HG02642 (cell line): ENCODE data around the gene WRNIP1.
"Not testable (repeated sequence)": the region's sequence is repeated elsewhere in the genome, so short reads cannot be mapped to it uniquely, and the experiment has no call there.

Experiments used
- ATAC-seq: cut with Tn5 transposase; IDR thresholded peaks from one replicate; pipeline ENCODE4 v1.9.1; 2021; ENCODE audit warnings: mild to moderate bottlenecking; ENCODE audit not compliant: unreplicated experiment, poor library complexity

Gene WRNIP1

GRCh38 chr6:2801687-2802086 lies 36.5 kb downstream of the WRNIP1 start:
- ATAC-seq, result not testable (repeated sequence)

- no peak for ATAC-seq
These were observed 37.4 kb downstream of the WRNIP1 start for GRCh38 chr6:2802521-2803060.

- no peak for ATAC-seq
These were observed 38.7 kb downstream of the WRNIP1 start for GRCh38 chr6:2803731-2804429.

- no peak for ATAC-seq
These were observed 39.3 kb downstream of the WRNIP1 start for GRCh38 chr6:2804516-2804915.

GRCh38 chr6:2805031-2805430 lies 39.8 kb downstream of the WRNIP1 start:
- no peak for ATAC-seq

GRCh38 chr6:2806644-2807043 lies 41.5 kb downstream of the WRNIP1 start:
- ATAC-seq, result no peak

GRCh38 chr6:2807342-2808090 lies 42.3 kb downstream of the WRNIP1 start:
- ATAC-seq, result no peak

- no peak for ATAC-seq
These were observed 43.8 kb downstream of the WRNIP1 start for GRCh38 chr6:2809015-2809414.

GRCh38 chr6:2810092-2810671 lies 45.0 kb downstream of the WRNIP1 start:
- no peak for ATAC-seq

GRCh38 chr6:2812695-2813094 lies 47.5 kb downstream of the WRNIP1 start:
- ATAC-seq, result no peak

- ATAC-seq, result no peak
These were observed 51.0 kb downstream of the WRNIP1 start for GRCh38 chr6:2816158-2816557.

- ATAC-seq, result no peak
These were observed 52.8 kb downstream of the WRNIP1 start for GRCh38 chr6:2817903-2818443.

GRCh38 chr6:2818593-2818992 lies 53.4 kb downstream of the WRNIP1 start:
- no peak for ATAC-seq

GRCh38 chr6:2819115-2819514 lies 53.9 kb downstream of the WRNIP1 start:
- ATAC-seq, result no peak

GRCh38 chr6:2819978-2820377 lies 54.8 kb downstream of the WRNIP1 start:
- no peak for ATAC-seq

- ATAC-seq, result no peak
These were observed 55.2 kb downstream of the WRNIP1 start for GRCh38 chr6:2820415-2820814.

GRCh38 chr6:2821554-2821953 lies 56.4 kb downstream of the WRNIP1 start:
- ATAC-seq, result no peak

- no peak for ATAC-seq
These were observed 58.1 kb downstream of the WRNIP1 start for GRCh38 chr6:2823104-2823850.

- no peak for ATAC-seq
These were observed 60.9 kb downstream of the WRNIP1 start for GRCh38 chr6:2826131-2826530.

- ATAC-seq, result no peak
These were observed 61.9 kb downstream of the WRNIP1 start for GRCh38 chr6:2827142-2827541.
